Measurements from ENCODE around the gene IL11RA.

The IL11RA gene

GRCh38 chr9:34651876-34652601, at the start of gene IL11RA:
Gene IL11RA, plus strand, starts transcription at chr9:34652185. Its CDS starts 3,033 bp downstream, at chr9:34655218.
- DNase-seq = no peak

- DNase-seq = peak; percentile 46 to 75
Observed at GRCh38 chr9:34603610-34604231, 48.3 kb upstream of the IL11RA start.

GRCh38 chr9:34606190-34606589, 45.8 kb upstream of the IL11RA start:
- DNase-seq = no peak

GRCh38 chr9:34606905-34607304, 45.1 kb upstream of the IL11RA start:
- no peak for DNase-seq

- no peak for DNase-seq
Observed at GRCh38 chr9:34607331-34607730, 44.7 kb upstream of the IL11RA start.

GRCh38 chr9:34610434-34611206, 41.4 kb upstream of the IL11RA start:
- DNase-seq = no peak

- no peak for DNase-seq
Observed at GRCh38 chr9:34611251-34611810, 40.7 kb upstream of the IL11RA start.

- peak; percentile 78 to 95 for DNase-seq
Observed at GRCh38 chr9:34611811-34612787, 39.9 kb upstream of the IL11RA start, which contains the start of gene RPP25L. Gene RPP25L, minus strand, starts transcription at chr9:34612097. Its CDS starts 801 bp downstream, at chr9:34611296.

GRCh38 chr9:34612788-34613390, 39.1 kb upstream of the IL11RA start:
- DNase-seq = peak; percentile 71 to 93

GRCh38 chr9:34615132-34615531, 36.9 kb upstream of the IL11RA start:
- DNase-seq = no peak

GRCh38 chr9:34620061-34620994, 31.7 kb upstream of the IL11RA start, which contains the start of gene DCTN3:
Gene DCTN3, minus strand, starts transcription at chr9:34620495. Its CDS starts 31 bp downstream, at chr9:34620464.
- peak; percentile 90 to 91 for DNase-seq

- no peak for DNase-seq
Observed at GRCh38 chr9:34623374-34624235, 28.4 kb upstream of the IL11RA start.

- no peak for DNase-seq
Observed at GRCh38 chr9:34624475-34625185, 27.4 kb upstream of the IL11RA start.

- DNase-seq = no peak
Observed at GRCh38 chr9:34625186-34625486, 26.8 kb upstream of the IL11RA start.

GRCh38 chr9:34627716-34628655, 24.0 kb upstream of the IL11RA start:
- no peak for DNase-seq

GRCh38 chr9:34628656-34629490, 23.1 kb upstream of the IL11RA start, which contains the start of gene ARID3C:
Gene ARID3C, minus strand, starts transcription at chr9:34629066. Its CDS starts 1,052 bp downstream, at chr9:34628014.
- peak; percentile 29 to 62 for DNase-seq

- DNase-seq = no peak
Observed at GRCh38 chr9:34629491-34629808, 22.5 kb upstream of the IL11RA start.
